ENCODE results near the gene INHBE.

Gene INHBE

DNA sequence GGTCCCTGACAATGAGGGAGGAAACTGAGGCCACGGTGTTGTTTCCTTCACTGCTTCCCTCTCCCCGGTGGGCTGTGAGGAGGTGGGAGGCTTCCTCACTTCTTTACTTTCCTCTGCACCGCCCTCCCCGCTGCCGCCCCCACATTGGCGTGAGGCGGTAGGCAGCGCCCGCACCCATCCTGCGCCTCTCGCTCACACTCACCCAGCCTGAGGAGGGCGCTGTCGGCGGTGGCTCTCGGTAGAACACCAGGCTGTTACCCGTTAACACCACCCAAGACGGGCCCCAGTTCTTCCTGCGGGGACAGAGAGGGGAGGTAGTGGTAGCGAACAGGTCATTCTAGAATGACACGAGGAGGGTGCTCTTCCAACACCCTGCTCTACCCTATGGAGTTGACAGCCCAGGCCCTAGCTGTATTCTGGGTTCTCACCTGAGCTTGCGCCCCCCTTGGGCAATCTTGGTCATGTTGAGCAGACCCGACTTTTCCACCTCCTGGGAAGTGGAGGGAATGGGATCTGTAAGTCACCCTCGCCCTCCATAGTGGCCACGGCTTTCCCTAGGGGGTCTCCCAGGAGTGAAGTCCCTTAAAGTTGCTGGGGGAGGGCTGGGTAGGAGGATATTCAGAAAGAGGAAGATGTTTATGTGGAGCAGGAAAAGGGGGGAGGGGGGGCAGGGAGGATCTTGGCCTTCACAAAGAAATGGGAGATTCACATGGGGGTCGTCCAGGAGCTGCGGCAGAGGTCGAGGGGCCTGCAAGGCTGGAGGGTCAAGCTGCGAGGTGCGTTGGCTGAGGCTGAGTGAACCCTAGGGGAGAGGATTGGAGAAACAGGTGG lies 21.3 kb downstream of the INHBE start:
- H3K27ac ChIP-seq: no peak overlapping the region

DNA sequence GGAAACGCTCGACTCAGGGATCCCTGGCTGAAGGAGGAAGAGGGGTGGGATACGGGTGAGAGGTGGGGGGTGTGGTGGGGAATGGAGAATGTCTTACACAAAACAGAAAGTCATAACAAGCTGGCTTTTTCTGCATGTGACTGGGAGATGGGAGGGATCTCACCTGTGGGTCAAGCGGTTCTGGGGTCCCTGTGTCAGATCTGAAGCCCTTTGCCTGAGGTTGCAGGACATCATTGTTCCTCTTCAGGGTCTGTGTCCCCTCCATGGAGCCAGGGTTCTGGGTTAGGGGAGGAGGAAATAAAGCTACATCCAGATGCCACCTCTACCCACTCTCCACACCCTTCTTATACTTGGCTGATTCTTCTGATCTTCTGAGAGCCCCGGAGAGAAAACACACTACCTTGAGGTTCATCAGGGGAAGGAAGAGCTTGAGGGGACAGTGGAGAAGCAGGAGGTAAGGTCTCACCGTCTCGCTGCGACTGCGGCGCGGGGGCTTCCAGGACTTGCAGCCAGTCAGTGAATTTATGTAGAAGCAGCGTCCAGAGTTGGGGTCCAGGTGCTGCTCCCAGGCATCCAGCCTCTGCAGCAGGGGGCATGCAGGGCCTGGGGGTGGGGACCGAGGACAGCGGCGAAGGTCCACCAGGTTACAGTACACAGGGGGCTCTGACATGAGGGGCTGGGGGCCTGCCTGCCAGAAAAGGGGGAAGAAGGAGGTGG lies 22.0 kb downstream of the INHBE start:
- TF ChIP-seq, protein P1, sequence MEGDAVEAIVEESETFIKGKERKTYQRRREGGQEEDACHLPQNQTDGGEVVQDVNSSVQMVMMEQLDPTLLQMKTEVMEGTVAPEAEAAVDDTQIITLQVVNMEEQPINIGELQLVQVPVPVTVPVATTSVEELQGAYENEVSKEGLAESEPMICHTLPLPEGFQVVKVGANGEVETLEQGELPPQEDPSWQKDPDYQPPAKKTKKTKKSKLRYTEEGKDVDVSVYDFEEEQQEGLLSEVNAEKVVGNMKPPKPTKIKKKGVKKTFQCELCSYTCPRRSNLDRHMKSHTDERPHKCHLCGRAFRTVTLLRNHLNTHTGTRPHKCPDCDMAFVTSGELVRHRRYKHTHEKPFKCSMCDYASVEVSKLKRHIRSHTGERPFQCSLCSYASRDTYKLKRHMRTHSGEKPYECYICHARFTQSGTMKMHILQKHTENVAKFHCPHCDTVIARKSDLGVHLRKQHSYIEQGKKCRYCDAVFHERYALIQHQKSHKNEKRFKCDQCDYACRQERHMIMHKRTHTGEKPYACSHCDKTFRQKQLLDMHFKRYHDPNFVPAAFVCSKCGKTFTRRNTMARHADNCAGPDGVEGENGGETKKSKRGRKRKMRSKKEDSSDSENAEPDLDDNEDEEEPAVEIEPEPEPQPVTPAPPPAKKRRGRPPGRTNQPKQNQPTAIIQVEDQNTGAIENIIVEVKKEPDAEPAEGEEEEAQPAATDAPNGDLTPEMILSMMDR (IDR thresholded peaks at IDR 0.05): no peak
- TF ChIP-seq ZFX (IDR thresholded peaks at IDR 0.05; ENCODE audit: borderline replicate concordance): no peak
- H3K27ac ChIP-seq: no peak overlapping the region

More for the DNA sequence above, 21.3 kb downstream of the INHBE start:
- no peak for TF ChIP-seq ZFX (IDR thresholded peaks at IDR 0.05; ENCODE audit: borderline replicate concordance)
- TF ChIP-seq, protein P1 (IDR thresholded peaks at IDR 0.05): peak; percentile 71

DNA sequence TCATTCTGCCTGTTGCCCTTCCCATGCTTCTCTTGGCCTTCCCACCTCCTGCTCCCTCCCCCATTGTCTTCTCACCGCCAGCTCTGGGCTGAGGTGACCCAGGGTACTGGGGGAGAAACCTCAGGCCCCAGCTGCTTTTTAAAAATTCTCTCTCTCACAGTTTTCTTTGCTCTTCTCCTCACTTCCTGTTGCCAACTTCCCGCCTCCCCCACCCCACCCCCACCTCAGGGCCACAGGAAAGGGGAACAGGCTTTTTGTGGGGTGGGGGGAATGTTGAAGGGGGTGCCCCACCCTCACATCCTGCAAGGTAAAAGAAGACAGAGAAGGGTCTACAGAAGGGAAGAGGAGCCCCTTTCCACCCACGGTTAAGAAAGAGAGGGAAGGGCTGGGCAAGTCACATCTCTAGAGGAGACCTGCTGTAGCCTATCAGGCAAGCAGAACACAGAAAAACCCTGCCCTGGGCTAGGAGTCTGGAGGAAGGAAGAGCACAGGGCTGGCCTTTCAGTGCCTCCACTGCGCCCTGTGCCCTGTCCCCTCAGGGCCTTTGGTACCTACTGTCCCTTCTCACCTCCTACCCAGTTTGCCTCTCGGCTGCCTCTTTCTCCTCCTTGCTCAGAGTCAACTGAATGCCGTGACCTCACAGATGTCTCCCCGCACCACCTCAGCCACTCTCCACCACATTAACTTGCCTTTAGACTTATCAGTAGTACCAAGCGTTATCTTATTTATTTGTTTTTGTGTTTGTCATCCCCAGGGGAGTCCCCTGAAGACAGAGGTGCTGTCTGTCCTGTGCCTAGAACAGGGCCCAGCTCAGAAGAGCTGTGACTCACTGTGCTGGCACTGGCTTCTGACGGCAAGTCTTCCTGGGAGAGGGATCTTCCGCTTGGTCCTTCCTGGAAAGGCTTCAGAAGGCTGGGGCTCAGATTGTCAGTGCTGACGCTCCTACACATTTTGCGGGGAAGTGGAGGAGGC lies 22.9 kb downstream of the INHBE start:
- TF ChIP-seq, protein P1 (IDR thresholded peaks at IDR 0.05): no peak
- TF ChIP-seq ZFX (IDR thresholded peaks at IDR 0.05; ENCODE audit: borderline replicate concordance): no peak
- no peak overlapping the region for H3K27ac ChIP-seq

DNA sequence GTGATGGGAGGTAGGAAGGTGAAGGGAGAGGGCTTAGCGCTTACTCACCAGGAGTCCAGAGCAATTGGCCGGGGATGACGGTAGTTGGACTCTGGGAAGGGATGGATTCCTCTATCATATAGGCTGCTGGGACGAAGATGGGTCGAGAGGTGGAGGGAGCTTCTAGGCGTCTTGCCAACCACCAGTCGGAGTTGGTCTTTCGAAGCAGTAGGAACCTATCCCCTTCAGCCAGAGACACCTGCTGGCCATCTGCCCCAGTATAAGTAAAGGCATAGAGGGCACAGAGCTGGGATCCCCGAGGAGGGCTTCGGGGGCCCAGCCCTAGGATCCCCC lies 23.9 kb downstream of the INHBE start:
- no peak overlapping the region for H3K27ac ChIP-seq
- TF ChIP-seq ZFX (IDR thresholded peaks at IDR 0.05; ENCODE audit: borderline replicate concordance): no peak
- TF ChIP-seq, protein P1 (IDR thresholded peaks at IDR 0.05): no peak

DNA sequence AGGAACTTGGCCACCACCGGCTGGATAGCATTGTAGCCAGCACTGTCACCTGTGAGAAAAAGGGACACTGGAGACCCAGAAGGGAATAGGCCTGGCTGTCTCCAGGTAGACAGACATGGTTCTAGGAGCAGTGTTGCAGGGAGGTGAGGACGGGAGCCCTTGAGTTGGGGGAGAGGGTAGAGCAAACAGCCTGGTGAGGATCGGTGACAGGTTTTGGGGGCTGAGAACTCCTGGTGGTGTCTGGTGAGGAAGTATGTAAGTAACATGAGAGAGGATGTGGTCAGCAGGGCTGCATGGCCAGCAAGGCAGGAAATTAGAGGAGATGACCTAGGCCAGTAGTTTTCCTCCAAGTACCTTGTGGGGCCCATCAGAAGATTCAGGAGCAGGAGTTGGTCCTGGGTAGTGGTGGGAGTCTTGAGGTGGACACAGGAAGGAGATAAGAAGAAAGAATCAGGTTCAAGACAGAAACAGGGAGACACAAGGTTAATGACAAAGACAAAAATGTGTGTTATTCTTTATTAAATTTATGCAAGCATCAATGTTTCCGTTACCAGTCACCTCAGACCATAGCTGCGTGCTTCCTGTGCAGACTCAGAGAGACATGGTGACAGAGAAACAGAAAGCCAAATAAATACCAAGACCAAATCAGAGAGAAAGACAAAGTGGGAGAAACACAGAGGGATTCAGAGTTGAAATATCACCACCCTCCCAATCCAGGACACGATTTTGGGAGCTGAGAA lies 24.4 kb downstream of the INHBE start, which contains the start of gene ARHGAP9:
ARHGAP9 (minus strand) TSS at position 491 of the 740 bp plus-strand sequence; CDS start at position 31, 460 bp downstream.
- no peak within 1 kb of the TSS for H3K27ac ChIP-seq

DNA sequence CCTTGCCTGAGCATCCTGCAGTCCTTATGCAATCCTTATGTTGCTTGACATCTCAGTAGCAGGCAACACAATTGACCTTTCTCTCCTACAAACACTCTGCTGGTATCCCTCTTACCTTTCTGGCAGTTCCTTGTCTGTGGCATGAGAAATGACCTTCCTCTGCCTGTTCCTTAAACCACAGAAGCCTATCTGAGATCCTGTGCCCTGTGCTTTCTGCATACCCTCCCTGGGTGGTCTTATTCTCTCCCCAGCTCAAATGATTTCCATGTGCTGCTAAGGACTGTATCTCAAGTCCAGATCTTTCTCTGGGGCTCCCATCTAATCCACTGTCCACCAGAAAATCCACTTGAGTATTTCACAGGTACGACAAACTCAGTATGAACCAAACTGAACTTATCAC lies 26.6 kb downstream of the INHBE start:
- H3K27ac ChIP-seq: no peak overlapping the region
- TF ChIP-seq, protein P1 (IDR thresholded peaks at IDR 0.05): no peak
- TF ChIP-seq ZFX (IDR thresholded peaks at IDR 0.05; ENCODE audit: borderline replicate concordance): no peak

More for the DNA sequence above, 24.4 kb downstream of the INHBE start, which contains the start of gene ARHGAP9:
- TF ChIP-seq, protein P1 (IDR thresholded peaks at IDR 0.05): no peak
- no peak for TF ChIP-seq ZFX (IDR thresholded peaks at IDR 0.05; ENCODE audit: borderline replicate concordance)

Measured in 22Rv1 (cell line).